Measurements from ENCODE around the gene SLC25A11. TPM values are rescaled to one million over a fixed set of nuclear protein-coding genes. Genes with fewer than 3 reads are reported as not detected.
"Not testable (repeated sequence)": the region's sequence is repeated elsewhere in the genome, so short reads cannot be mapped to it uniquely, and the experiment has no call there.

Gene SLC25A11
- total RNA-seq, 1 experiment from 2014 or later = 82.6 TPM

DNA sequence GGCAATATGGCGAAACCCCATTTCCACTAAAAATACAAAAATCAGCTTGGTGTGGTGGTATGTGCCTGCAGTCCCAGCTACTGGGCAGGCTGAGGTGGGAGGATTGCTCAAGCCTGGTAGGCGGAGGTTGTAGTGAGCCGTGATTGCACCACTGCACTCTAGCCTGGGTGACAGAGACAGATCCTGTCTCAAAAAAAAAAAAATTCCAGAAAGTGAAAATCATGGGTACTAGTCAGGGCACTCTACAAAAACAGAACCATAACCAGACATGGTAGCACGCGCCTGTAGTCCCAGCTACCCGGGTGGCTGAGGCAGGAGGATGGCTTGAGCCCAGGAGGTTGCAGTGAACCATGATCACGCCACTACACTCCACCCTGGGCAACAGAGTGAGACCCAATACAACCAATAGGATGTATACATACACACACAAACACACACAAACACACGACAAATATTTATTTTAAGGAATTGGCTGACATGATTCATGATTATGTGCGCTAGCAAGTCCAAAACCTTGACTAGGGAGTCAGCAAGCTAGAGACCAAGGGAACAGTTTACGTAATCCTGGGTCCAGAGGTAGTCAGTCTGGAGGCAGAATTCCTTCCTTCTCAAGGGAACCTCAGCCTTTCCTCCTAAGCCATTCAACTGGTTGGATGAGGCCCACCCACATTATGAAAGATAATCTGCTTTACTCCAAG is 19.3 kb downstream of the SLC25A11 start:
- no peak for DNase-seq (ENCODE audit: low spot score)

DNA sequence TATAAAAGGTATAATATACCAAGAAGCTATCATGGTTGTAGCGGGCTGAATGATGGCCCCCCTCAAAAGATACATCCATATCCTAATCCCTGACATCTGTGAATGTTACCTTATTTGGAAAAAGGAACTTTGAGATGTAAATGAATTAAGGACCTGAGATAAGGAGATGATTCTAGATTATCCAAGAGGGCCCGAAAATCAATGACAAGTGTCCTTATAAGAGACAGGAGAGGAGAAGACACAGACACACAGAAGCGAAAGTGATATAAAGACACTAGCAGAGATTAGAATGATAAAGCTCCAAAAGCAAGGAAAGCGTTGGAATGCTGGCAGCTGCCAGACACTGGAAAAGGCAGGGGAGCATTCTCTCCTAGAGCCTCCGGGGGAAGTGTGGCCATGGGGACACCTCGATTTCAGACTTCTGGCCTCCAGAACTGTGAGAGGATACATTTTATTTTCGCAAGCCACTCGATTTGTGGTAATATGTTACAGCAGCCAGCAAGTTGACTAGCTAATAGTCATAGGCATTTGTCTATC is 20.3 kb downstream of the SLC25A11 start:
- no peak for DNase-seq (ENCODE audit: low spot score)

DNA sequence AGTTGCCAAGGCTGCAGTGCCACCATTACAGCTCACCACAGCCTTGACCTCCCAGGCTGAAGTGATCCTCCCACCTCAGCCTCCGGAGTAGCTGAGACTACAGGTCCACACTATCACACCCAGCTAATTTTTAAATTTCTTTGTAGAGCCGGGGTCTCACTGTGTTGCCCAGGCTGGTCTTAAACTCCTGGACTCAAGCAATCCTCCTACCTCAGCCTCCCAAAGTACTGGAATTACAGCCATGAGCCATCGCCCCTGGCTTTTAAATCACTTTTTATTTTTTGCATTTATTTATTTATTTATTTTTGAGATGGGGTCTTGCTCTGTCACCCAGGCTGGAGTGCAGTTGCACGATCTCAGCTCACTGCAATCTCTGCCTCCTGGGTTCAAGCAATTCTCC is 25.3 kb downstream of the SLC25A11 start:
- not testable (repeated sequence) for DNase-seq (ENCODE audit: low spot score)

DNA sequence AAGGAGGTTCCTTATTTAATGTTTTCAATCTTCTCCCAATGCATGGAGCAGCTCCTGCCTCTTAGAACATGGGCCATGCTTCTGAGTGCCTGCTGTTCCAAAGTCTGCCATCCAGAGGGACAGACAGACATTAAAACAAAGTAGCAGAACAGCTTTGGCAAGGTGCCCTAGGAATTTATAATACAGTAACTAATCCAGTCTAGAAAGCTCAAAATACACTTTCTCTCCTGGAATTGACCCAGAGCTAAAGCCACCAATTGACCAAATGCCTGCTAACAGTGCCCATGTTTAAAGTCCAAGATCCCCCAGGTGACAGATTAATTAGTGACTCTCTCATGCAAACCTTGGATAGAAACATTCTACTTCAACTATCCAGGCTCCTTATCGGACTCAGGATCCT is 25.9 kb downstream of the SLC25A11 start:
- no peak for DNase-seq (ENCODE audit: low spot score)

DNA sequence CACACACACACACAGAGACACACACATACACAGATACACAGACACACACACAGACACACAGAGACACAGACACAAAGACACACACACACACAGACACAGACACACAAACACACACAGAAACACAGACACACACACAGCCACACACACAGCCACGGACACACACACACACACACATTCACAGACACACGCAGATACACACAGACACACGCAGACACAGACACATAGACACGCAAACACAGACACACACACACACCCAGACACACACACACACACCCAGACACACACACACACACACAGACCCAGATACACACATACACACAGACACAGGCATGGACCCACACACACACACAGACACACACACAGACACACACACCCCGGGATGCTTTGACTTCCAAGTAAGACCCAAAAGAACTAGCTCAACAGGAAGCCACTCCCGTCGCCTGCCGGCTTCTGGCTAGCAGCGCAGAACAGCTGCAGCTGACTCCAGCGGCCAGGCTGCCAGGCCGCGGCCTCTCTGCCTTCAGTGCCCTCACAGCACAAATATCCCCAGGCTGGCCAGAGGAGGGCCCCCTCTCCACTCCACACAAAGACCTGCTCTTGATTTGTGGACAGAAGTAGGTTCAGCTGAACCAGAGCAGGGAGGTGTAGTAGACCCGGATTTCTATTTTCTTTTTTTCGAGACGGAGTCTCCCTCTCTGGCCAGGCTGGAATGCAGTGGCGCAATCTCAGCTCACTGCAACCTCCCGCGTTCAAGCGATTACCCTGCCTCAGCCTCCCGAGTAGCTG is 30.9 kb downstream of the SLC25A11 start:
- DNase-seq (ENCODE audit: low spot score) = peak; percentile 91

DNA sequence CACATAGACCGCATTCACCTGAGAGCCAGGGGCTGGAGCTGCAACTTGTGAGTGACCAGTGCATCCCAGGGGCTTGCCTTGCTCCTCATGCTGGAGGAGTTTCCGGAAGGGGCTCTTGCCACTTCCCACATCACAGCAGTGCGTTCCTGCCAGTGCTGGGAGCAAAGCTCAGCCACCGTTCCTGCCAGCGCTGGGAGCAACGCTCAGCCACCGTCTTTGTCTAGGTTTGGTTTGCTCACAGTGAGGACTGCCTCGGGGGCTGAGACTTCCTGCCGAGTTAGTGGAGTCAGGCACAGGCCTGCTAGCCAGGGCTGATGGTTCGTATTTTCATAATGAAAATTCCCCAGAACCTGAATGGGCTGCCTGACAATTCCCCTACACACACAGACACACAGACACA is 31.5 kb downstream of the SLC25A11 start:
- no peak for DNase-seq (ENCODE audit: low spot score)

DNA sequence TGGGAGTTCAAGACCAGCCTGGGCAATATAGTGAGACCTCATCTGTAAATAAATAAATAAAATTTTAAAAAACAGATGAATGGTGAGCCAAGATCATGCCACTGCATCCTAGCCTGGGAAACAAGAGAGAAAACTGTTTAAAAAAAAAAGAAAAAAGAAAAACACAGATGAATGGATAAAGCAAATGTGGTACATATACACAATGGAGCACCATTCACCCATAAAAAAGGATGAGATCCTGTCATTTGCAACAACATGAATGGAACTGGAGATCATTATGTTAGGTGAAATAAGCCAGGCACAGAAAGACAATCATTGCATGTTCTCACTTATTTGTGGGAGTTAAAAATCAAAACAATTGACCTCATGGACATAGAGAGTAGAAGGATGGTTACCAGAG is 33.2 kb downstream of the SLC25A11 start:
- not testable (repeated sequence) for DNase-seq (ENCODE audit: low spot score)

DNA sequence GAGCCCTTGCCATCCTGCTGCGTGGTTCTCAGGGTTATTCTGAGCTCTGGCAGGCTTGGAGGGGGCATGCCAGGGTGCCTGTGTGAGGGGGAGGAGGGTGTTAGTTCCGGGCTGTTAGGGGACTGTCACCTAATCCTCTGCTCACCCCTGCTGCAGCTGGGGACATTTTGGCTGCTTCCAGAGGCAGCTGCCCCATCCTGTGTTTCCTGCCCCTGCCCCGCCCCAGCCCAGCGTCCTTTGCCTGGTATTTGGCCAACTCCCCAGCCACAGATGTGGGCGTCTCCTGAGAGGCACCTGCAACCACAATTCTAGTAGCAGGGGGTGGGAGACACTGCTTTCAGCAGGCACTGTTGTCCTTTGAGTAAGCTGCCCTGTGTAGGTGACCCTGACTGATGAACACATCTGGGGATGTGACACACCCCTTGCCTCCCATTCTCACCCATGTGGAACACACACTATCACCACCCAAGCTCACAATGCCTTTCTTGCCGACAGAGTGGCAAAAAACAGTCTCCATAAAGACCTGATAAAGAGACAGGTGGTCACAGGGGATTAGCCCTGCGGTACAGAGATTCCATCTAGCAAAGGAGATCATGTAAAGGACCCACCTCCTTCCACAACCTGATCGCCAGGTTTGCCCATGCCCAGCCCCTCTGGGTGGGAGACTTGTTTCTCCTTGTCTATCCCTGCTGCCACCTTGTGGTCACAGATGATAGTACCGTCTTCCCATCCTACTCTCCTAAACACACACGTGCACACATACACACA is 36.6 kb downstream of the SLC25A11 start, which contains the start of gene CHRNE:
Gene CHRNE, minus strand, starts transcription at position 48 of the 768 bp plus-strand sequence. Its CDS starts 35 bp downstream, at position 13.
- DNase-seq (ENCODE audit: low spot score) = peak; percentile 65

DNA sequence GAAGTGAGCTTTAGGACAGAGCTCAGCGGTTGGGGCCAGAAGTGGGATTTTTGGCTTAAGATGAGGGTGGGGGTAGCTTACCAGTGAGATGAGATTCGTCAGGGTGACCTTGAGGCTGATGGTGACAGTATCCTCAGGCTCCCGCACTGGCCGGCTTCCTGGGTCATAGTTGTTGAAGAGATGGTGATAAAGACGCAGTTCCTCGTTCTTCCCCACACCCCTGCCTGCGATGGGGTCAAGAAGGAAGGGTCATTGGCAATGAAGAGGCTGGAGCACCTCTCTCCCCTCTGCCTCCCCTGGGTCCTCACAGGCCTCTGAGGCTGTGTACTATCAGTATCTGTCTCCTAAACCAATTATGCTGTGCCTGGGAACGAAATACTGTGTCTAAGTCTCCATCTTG is 37.3 kb downstream of the SLC25A11 start:
- DNase-seq (ENCODE audit: low spot score) = no peak

DNA sequence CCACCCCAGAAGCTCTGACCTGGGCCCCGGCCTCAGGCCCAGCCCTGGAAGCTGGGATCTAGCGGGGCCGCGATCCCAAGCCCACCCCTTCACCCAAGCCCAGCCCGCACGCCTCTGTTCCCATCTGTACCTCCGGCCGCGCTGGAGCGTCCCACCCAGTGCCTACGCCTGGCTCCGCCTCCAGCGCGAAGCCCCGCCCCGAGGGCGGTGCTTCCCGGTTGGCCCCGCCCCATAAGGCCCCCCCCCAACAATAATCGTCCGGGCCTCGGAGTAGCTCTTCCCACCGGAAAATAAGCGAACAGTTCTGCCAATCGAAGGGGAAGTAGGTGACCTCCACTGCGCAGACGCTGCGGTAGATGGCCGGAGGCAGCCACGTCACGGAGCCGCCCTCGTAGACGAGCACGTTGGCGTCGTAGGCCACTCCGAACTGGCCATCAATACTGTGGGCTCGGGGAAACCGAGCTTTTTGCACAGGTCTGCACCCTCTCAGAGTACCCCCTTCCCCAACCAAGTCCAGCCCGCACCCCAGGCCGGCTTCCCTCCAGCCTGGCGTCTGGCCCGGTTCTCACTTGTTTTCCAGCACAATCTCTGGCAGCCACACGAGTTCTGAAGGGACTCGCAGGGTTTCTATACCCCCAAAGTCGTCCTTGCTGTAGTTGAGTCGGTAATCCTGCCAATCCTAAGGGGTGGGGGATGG is 38.0 kb downstream of the SLC25A11 start:
- DNase-seq (ENCODE audit: low spot score) = no peak

DNA sequence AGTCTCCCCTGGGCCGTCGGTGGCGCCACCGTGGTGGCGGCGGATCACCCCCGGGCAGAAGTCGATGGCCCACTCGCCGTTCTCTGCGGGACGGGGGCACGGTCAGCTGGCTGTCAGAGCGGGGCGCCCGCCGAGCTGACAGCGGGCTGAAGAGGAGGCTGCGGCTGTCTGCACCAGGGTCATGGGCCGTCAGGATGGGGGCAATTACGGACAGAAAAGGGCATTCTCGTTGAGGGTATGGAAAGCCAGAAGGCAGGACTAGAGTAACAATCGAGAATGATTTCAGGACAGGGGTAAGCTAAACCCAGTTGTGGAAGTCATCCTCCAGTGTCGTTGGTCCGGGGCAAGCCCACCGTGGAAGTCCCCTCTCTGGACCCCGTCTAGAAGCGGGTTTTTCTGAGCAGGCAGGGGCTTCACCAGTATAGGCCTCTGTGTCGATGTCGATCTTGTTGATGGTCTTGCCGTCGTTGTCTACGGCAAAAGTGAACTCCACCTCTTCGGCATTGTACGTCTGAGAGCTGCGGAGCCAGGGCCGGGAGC is 38.7 kb downstream of the SLC25A11 start:
- no peak for DNase-seq (ENCODE audit: low spot score)

DNA sequence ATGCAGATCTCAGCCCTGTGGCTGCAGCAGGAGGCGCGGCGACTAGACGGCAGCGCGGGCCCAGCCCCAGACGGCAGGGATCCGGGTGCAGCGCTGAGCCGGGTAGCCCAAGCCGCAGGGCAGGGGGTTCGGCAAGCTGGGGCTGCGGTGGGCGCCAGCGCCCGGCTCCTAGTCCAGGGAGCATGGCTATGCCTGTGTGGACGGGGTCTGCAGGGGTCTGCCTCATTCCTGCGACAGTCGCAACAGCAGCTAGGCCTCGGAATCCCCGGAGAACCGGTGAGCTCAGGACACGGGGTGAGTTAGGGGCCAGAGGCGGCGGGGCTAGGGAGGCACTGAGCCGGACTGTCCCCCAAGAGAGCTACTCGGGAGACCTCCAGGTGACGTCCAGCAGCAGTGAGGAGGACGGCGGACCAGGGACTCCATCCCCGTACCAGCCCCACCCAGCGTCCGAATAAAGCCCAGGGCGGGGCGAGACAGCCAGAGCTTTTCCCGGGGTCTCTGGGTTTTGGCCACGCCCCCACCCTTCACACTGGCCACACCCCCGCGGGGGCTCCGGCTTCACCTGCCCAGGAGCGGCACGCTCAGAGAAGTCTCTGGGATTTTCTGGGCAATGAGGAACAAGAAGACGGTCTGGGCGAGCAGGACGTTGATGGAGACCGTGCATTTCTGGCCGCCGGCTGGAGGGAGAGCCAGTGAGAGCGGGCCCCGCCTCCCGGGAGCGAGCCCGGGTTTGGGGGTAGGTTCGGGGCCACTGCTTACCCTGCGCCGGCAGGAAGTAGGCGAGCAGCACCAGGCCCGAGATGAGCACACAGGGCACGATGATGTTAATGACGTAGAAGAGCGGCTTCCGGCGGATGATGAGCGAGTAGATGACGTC is 39.4 kb downstream of the SLC25A11 start:
- DNase-seq (ENCODE audit: low spot score) = no peak

DNA sequence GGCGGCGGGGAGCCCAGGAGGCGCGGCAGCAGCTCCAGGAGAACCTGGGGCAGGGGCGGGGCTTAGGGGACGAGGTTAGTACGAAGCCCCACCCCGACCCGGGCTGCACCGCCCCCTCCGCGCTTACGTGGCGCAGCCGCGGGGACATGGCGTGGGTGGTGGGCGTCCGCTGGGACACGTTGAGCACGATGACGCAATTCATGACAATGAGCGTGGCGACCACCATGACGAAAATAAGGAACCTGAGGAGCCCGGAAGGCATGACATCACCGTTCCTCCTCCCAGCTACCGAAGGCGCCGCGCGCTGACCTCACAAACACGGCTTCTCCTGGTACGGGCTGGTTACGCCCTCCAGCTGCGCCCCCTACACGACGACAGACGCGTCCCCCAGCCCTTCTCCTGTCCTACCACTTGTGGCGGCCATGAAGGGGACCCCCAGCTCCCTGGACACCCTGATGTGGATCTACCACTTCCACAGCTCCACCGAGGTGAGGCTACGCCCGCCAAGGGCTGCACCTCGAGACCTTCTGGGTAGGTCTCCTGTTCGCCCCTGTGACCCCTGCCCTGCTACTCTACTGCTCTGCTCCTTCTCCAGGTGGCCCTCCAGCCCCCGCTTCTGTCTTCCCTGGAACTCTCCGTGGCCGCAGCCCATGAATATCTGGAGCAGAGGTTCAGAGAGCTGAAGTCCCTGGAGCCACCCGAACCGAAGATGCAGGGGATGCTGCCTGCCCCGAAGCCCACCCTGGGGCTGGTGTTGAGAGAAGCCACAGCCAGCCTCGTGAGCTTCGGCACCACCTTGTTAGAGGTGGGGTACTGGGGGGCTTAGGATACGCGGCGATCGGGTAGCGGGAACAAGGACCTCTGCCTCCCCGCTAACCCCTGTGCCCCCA is 40.3 kb downstream of the SLC25A11 start, which contains the start of gene C17orf107:
Gene C17orf107, plus strand, starts transcription at position 196 of the 890 bp plus-strand sequence. Its CDS starts 227 bp downstream, at position 423.
- no peak for DNase-seq (ENCODE audit: low spot score)

DNA sequence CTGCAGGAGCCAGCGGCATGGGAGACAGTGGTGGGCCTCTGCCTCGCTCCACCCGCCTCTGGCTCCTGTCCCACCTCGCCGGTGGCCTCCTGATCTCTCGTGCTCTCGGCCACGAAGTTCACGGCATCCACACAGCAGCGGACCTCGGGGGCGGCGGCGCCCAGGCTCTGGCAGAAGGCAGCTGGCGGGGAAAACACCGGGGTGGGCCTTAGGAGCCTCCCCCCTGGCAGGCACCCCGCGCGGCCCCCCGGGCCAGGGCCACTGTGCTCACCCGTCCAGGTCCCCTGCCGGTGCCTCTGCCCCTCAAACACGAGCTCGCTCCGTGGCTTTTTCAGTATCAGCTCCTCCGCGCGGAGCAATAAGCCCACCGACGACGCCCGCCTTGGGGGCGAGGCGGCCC is 40.9 kb downstream of the SLC25A11 start:
- no peak for DNase-seq (ENCODE audit: low spot score)

DNA sequence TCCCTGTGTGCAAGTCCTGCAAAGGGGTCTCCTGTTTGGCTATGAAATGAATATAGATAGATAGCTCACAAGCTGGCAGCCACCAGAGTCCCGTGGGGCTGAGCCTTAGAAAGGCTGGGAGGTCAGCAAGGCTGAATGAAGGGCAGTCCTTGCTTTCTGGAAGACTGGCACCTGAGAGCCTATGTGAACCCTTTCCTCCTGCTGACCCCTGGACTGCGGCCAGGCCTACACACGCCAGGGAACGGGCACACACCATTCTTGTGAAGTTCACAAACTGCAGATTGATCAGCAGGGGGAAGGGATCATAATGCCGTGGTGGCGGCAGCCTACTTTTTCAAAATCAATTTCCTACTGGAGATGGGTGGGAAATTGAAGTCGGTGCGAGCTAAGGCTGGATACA is 41.5 kb downstream of the SLC25A11 start:
- no peak for DNase-seq (ENCODE audit: low spot score)

DNA sequence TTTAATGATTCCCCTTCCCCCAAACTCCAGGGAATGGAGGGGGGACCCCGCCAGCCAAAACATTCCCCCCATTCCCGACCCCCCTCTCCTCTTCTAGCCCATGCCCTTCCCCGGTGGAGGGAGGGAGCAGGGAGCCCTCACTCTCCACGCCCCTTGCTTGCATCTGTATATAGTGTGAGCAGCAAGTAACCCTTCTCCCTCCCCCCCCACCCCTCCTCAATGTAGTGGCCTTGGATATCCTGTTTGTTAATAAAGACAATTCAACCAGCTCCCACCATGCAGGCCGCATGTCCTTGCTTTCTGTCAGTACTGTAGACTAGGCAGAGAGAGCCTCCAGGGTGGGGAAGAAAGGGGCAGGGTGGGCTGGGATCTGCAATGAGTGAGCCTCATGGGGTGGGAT is 42.1 kb downstream of the SLC25A11 start:
- DNase-seq (ENCODE audit: low spot score) = no peak

DNA sequence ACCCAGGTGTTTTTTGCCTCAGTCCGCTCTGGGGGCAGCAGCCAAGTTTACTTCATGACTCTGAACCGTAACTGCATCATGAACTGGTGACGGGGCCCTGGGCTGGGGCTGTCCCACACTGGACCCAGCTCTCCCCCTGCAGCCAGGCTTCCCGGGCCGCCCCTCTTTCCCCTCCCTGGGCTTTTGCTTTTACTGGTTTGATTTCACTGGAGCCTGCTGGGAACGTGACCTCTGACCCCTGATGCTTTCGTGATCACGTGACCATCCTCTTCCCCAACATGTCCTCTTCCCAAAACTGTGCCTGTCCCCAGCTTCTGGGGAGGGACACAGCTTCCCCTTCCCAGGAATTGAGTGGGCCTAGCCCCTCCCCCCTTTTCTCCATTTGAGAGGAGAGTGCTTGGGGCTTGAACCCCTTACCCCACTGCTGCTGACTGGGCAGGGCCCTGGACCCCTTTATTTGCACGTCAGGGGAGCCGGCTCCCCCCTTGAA is 42.6 kb downstream of the SLC25A11 start:
- no peak for DNase-seq (ENCODE audit: low spot score)

DNA sequence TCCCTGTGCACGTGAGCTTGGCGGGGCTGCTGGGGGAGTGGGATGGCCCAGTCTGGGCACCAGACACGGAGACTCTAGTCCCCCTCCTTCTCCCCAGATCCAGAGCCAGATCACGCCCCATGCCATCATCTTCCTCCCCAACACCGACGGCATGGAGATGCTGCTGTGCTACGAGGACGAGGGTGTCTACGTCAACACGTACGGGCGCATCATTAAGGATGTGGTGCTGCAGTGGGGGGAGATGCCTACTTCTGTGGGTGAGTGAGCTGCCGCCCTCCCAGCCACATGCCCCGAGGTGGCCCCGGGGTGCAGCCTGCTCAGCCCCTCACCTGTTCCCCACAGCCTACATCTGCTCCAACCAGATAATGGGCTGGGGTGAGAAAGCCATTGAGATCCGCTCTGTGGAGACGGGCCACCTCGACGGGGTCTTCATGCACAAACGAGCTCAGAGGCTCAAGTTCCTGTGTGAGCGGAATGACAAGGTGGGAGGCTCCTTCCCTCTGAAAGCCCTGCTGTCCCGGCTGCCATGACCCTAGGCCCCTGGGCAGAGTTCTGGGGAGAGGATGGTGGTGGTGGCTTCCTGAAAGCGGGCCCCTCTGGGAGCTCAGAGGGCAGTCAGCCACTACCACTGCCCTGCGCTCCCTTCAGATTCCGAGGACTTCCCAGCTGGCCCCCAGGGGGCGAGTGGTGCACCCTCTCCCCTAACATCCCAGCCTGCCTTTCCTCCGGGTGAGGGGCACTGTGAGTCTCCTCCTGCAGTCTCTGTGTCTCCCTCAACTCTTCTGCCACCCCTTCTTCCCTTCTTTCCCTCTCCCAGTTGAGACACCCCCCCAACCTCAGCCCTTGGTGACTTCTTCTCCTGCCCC is 43.3 kb downstream of the SLC25A11 start:
- no peak for DNase-seq (ENCODE audit: low spot score)
